CD4-positive, alpha-beta T cell (primary cell): Measurements from ENCODE around the gene APOB. TPM values are rescaled to one million over a fixed set of nuclear protein-coding genes. Genes with fewer than 3 reads are reported as not detected.

Experiments used
- ATAC-seq: fragments of 200-7000 bp; cut with Tn5 transposase; one replicate; pipeline ENCODE4 v1.10.0; 2022; ENCODE audit warnings: mild to moderate bottlenecking; ENCODE audit not compliant: poor library complexity
- CTCF ChIA-PET: fragments of 350-600 bp; sonication (Branson Sonifier 250); formaldehyde crosslinking; loops from one replicate; lab custom pipeline; 2021; ENCODE audit warnings: antibody characterized with exemption, inconsistent platforms; lab: Charles Lee
- POLR2A ChIA-PET: fragments of 350-600 bp; sonication (Branson Sonifier 250); formaldehyde crosslinking; loops from one replicate; lab custom pipeline; 2021; ENCODE audit warnings: antibody characterized with exemption, inconsistent platforms; lab: Charles Lee
- DNase-seq, 14 experiments: peaks; one replicate each; pipeline ENCODE4 v3.0.0-alpha.2; 2013 to 2020; ENCODE audit warnings: mixed read lengths in 2 of 14
- H3K27ac ChIP-seq, 2 donors: one replicate each; pipeline versions ENCODE4 v1.5.1 to v1.7.0; 2013; ENCODE audit warnings: low read length in 2 of 2, low read depth in 1 of 2, mild to moderate bottlenecking in 1 of 2
- H3K27me3 ChIP-seq, 2 experiments: 1 replicate in 1 of 2; 2 replicates in 1 of 2; pipeline versions ENCODE4 v1.6.1 to v1.7.0; 2013; ENCODE audit warnings: low read length in 2 of 2, control low read depth in 1 of 2, mild to moderate bottlenecking in 1 of 2, moderate library complexity in 1 of 2; ENCODE audit not compliant: insufficient read depth in 2 of 2, control insufficient read depth in 1 of 2
- H3K36me3 ChIP-seq: one replicate; pipeline ENCODE4 v1.6.1; 2013; ENCODE audit warnings: low read length, control low read depth; ENCODE audit not compliant: insufficient read depth
- H3K4me1 ChIP-seq: one replicate; pipeline ENCODE4 v1.6.1; 2013; ENCODE audit warnings: low read length, control low read depth; ENCODE audit not compliant: insufficient read depth
- H3K4me3 ChIP-seq: one replicate; pipeline ENCODE4 v1.5.1; 2013; ENCODE audit warnings: mild to moderate bottlenecking, low read length, moderate library complexity
- H3K9me3 ChIP-seq, 2 experiments: 1 replicate in 1 of 2; 2 replicates in 1 of 2; pipeline versions ENCODE4 v1.6.1 to v1.7.0; 2013; ENCODE audit warnings: low read length in 2 of 2, mild to moderate bottlenecking in 2 of 2, control low read depth in 1 of 2, moderate library complexity in 1 of 2; ENCODE audit not compliant: control insufficient read depth in 1 of 2, insufficient read depth in 1 of 2
- H3K27ac Mint-ChIP-seq: one replicate; pipeline ENCODE4 v1.8.0; 2020; ENCODE audit warnings: mixed read lengths
- H3K27me3 Mint-ChIP-seq: one replicate; pipeline ENCODE4 v1.8.0; 2021; ENCODE audit warnings: mixed read lengths
- H3K36me3 Mint-ChIP-seq: one replicate; pipeline ENCODE4 v1.8.0; 2021; ENCODE audit warnings: low read depth, mixed read lengths
- H3K4me1 Mint-ChIP-seq: one replicate; pipeline ENCODE4 v1.8.0; 2021; ENCODE audit warnings: low read depth, mixed read lengths
- H3K4me3 Mint-ChIP-seq: one replicate; pipeline ENCODE4 v1.8.0; 2020; ENCODE audit warnings: mild to moderate bottlenecking, mixed read lengths
- H3K9me3 Mint-ChIP-seq: one replicate; pipeline ENCODE4 v1.8.0; 2020; ENCODE audit warnings: mixed read lengths
- CTCF ChIP-seq: fragments of 200-600 bp; IDR thresholded peaks from one replicate; pipeline ENCODE4 v1.8.0; 2022; ENCODE audit warnings: antibody characterized with exemption, mild to moderate bottlenecking
- intact Hi-C, 2 experiments: fragments of 100-400 bp; cut with DNase I in 1 of 2; cut with micrococcal nuclease in 1 of 2; formaldehyde crosslinking; loops; one replicate each; pipeline versions ENCODE4 v1.15.1 to v1.9.0; 2023 to 2025; cut with DNase I, micrococcal nuclease
- total RNA-seq, 174 experiments: library from RNA in 2 of 174; stranded (reverse) in 2 of 174; gene quantifications; one replicate each; pipeline ENCODE4 v1.2.3 and lab custom pipeline; 2021 to 2026

Gene APOB
- total RNA-seq, 2 experiments from 2014 or later = not detected

- no peaks in the 10 kb centered on the region for H3K4me1 Mint-ChIP-seq
- no peak overlapping the region for H3K4me3 Mint-ChIP-seq
- ChIA-PET CTCF (no interaction called here), POLR2A (no interaction called here)
- no peak for TF ChIP-seq CTCF
- Histone ChIP-seq H3K27me3 (no peaks in the 10 kb centered on the region), H3K27ac (no peak overlapping the region), H3K36me3 (no peaks in the 10 kb centered on the region), H3K9me3 (no peaks in the 10 kb centered on the region), H3K4me3 (no peak overlapping the region), H3K4me1 (no peaks in the 10 kb centered on the region)
- H3K36me3 Mint-ChIP-seq = no peaks in the 10 kb centered on the region
- no peak for DNase-seq
- no peak for ATAC-seq
- no peak overlapping the region for H3K27ac Mint-ChIP-seq
- H3K27me3 Mint-ChIP-seq = peaks cover 20% of the 10 kb centered on the region
- intact Hi-C loops = no loop called here
- H3K9me3 Mint-ChIP-seq = no peaks in the 10 kb centered on the region
Measured at GRCh38 chr2:21072477-21073242, 28.8 kb upstream of the APOB start.

GRCh38 chr2:21070341-21071257, 26.7 kb upstream of the APOB start:
- CTCF ChIA-PET = no interaction called here
- no peaks in the 10 kb centered on the region for H3K36me3 Mint-ChIP-seq

More at GRCh38 chr2:21070341-21071257, 26.7 kb upstream of the APOB start:
- Mint-ChIP-seq H3K27me3 (peaks cover 21% of the 10 kb centered on the region), H3K27ac (no peak overlapping the region), H3K9me3 (no peaks in the 10 kb centered on the region), H3K4me1 (no peaks in the 10 kb centered on the region), H3K4me3 (no peak overlapping the region)
- intact Hi-C loops = no loop called here
- H3K4me3 ChIP-seq = no peak overlapping the region
- H3K27me3 ChIP-seq = no peaks in the 10 kb centered on the region
- ATAC-seq = no peak
- no peaks in the 10 kb centered on the region for H3K4me1 ChIP-seq
- no peaks in the 10 kb centered on the region for H3K36me3 ChIP-seq
- no peak overlapping the region for H3K27ac ChIP-seq
- no peaks in the 10 kb centered on the region for H3K9me3 ChIP-seq
- POLR2A ChIA-PET = no interaction called here
- no peak for TF ChIP-seq CTCF
- no peak for DNase-seq
